CD1c-positive myeloid dendritic cell (primary cell): ENCODE data around the gene MAS1.

Source experiments
- DNase-seq: peaks from one replicate; pipeline ENCODE4 v3.0.0-alpha.2; 2016; ENCODE audit errors: extremely low spot score

The MAS1 gene

GRCh38 chr6:159879856-159880255 lies 10.9 kb upstream of the MAS1 start:
- DNase-seq = no peak

- no peak for DNase-seq
Measured at GRCh38 chr6:159880412-159880975, 10.3 kb upstream of the MAS1 start.

GRCh38 chr6:159884720-159885119 lies 6.1 kb upstream of the MAS1 start:
- no peak for DNase-seq

GRCh38 chr6:159886270-159886669 lies 4.5 kb upstream of the MAS1 start:
- no peak for DNase-seq

- DNase-seq = no peak
Measured at GRCh38 chr6:159887146-159887545, 3.6 kb upstream of the MAS1 start.

- DNase-seq = no peak
Measured at GRCh38 chr6:159887761-159888160, 3.0 kb upstream of the MAS1 start.

- no peak for DNase-seq
Measured at GRCh38 chr6:159890201-159890600, 587 bp upstream of the MAS1 start.

GRCh38 chr6:159892053-159892452 lies 1.3 kb downstream of the MAS1 start:
- DNase-seq = no peak

GRCh38 chr6:159893064-159893463 lies 2.3 kb downstream of the MAS1 start:
- no peak for DNase-seq

GRCh38 chr6:159894991-159895390 lies 4.2 kb downstream of the MAS1 start:
- no peak for DNase-seq

- no peak for DNase-seq
Measured at GRCh38 chr6:159897603-159898002, 6.8 kb downstream of the MAS1 start.

GRCh38 chr6:159898519-159898918 lies 7.7 kb downstream of the MAS1 start:
- no peak for DNase-seq

- no peak for DNase-seq
Measured at GRCh38 chr6:159899994-159900745, 9.4 kb downstream of the MAS1 start.

- no peak for DNase-seq
Measured at GRCh38 chr6:159902620-159903019, 11.8 kb downstream of the MAS1 start.

GRCh38 chr6:159904497-159904911 lies 13.7 kb downstream of the MAS1 start:
- no peak for DNase-seq

- DNase-seq = no peak
Measured at GRCh38 chr6:159906400-159906799, 15.6 kb downstream of the MAS1 start.

- DNase-seq = peak; percentile 8
Measured at GRCh38 chr6:159908535-159908934, 17.7 kb downstream of the MAS1 start.

GRCh38 chr6:159908979-159909378 lies 18.2 kb downstream of the MAS1 start:
- no peak for DNase-seq

GRCh38 chr6:159910342-159910741 lies 19.6 kb downstream of the MAS1 start:
- DNase-seq = no peak

GRCh38 chr6:159913375-159913774 lies 22.6 kb downstream of the MAS1 start:
- DNase-seq = no peak

- no peak for DNase-seq
Measured at GRCh38 chr6:159913862-159914564, 23.2 kb downstream of the MAS1 start.

GRCh38 chr6:159914565-159914923 lies 23.8 kb downstream of the MAS1 start:
- no peak for DNase-seq

- DNase-seq = no peak
Measured at GRCh38 chr6:159915397-159915796, 24.6 kb downstream of the MAS1 start.
